Measurements from ENCODE around the gene TMCC3. TPM values are rescaled to one million over a fixed set of nuclear protein-coding genes. Genes with fewer than 3 reads are reported as not detected.

Gene TMCC3
- total and polyA plus RNA-seq, 2 of the 13 experiments (the other 11 are each of a cell fraction or from before 2014, with no cell fraction given): not detected

- H3K36me3 ChIP-seq (replicated peaks in 1 of 2; ENCODE audit: control insufficient read depth in 1 of 2, insufficient read depth in 2 of 2, low read length in 2 of 2): no peaks in the 10 kb centered on the region
- H3K9me3 ChIP-seq (ENCODE audit: low read length): no peaks in the 10 kb centered on the region
- ATAC-seq (no peak), FAIRE-seq (no peak), DNase-seq (ENCODE audit: low spot score) (no peak)
- no peak overlapping the region for H3K4me2 ChIP-seq (ENCODE audit: low read depth, low read length)
- POLR2A ChIA-PET: no interaction called here
- no peak overlapping the region for H3K4me3 ChIP-seq (replicated peaks in 1 of 3; ENCODE audit: insufficient read depth in 1 of 3, low read depth in 2 of 3, low read length in 3 of 3)
- no peak overlapping the region for H3K9ac ChIP-seq (ENCODE audit: insufficient read depth, low read depth, low read length)
- no peaks in the 10 kb centered on the region for H4K20me1 ChIP-seq (ENCODE audit: insufficient read depth, low read length)
- H3K27me3 ChIP-seq (ENCODE audit: control insufficient read depth in 1 of 2, insufficient read depth in 2 of 2, low read length in 2 of 2): no peaks in the 10 kb centered on the region; a peak in 1 of 5 replicates
- no peaks in the 10 kb centered on the region for H3K79me2 ChIP-seq (ENCODE audit: insufficient read depth, low read length)
- TF ChIP-seq MLX (CRISPR knock-in tag; IDR thresholded peaks at IDR 0.05) (no peak), ZNF558 (CRISPR knock-in tag; IDR thresholded peaks at IDR 0.05; ENCODE audit: borderline replicate concordance) (no peak), ZBTB42 (CRISPR knock-in tag; IDR thresholded peaks at IDR 0.05) (no peak), ZNF788 (CRISPR knock-in tag; IDR thresholded peaks at IDR 0.05; ENCODE audit: borderline replicate concordance) (no peak), XBP1 (CRISPR knock-in tag; IDR thresholded peaks at IDR 0.05) (no peak), ZNF749 (CRISPR knock-in tag; IDR thresholded peaks at IDR 0.05; ENCODE audit: borderline replicate concordance) (no peak), ZNF326 (CRISPR knock-in tag; IDR thresholded peaks at IDR 0.05; ENCODE audit: borderline replicate concordance) (no peak), ZUFSP (CRISPR knock-in tag; IDR thresholded peaks at IDR 0.05; ENCODE audit: borderline replicate concordance) (no peak), PAXIP1 (CRISPR knock-in tag; conservative IDR thresholded peaks at IDR 0.05) (no peak)
- in situ Hi-C loops (cut with HindIII; ENCODE audit: extremely low pct_ligation_motif_present, low pct_unique_long_range_greater_than_20kb): no loop called here
- BruUV-seq (replicated peaks): no TSS peak
- CTCF ChIA-PET (ENCODE audit: low intra/inter-chr PET ratio, low total read pairs): no interaction called here
- WGBS (ENCODE audit: low lambda C conversion rate): 15% methylated on average over 2 of the region's 2 CpGs
- H3K27ac ChIP-seq (ENCODE audit: extremely low read length, insufficient read depth, low read length): no peak overlapping the region
- peaks cover 17% of the 10 kb centered on the region for H3K4me1 ChIP-seq (ENCODE audit: insufficient read depth, low read length)
- H2AFZ ChIP-seq (ENCODE audit: low read length): no peak overlapping the region
- intact Hi-C loops (cut with micrococcal nuclease; ENCODE audit: unreplicated experiment): no loop called here
Measured at GRCh38 chr12:94575024-94575423, 75.3 kb downstream of the TMCC3 start.
